GM19455 (cell line): ENCODE data around the gene HHIPL2.
"Not testable (repeated sequence)": the region's sequence is repeated elsewhere in the genome, so short reads cannot be mapped to it uniquely, and the experiment has no call there.

Source experiments
- ATAC-seq: cut with Tn5 transposase; IDR thresholded peaks from one replicate; pipeline ENCODE4 v1.9.1; 2021; ENCODE audit not compliant: unreplicated experiment

Gene HHIPL2

GRCh38 chr1:222540598-222540995, 7.3 kb downstream of the HHIPL2 start:
- no peak for ATAC-seq

- ATAC-seq: no peak
Measured at GRCh38 chr1:222539951-222540597, 7.8 kb downstream of the HHIPL2 start.

DNA sequence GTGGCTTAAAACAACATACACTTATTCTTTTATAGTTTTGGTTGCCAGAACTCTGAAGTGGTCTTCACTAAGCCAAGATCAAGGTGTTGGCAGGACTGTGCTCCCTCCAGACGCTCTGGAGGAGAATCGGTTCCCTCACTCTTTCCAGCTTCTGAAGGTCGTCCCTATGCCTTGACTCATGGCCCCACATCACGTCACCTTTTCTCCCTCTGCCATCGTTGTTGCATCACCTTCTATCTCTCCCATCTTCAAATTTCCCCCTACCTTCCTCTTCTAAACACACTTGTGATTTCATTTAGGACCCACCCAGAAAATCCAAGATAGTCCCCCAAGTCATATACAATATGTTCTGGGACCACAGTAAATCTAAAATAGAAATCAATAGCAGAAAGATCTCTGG, 12.4 kb downstream of the HHIPL2 start:
- ATAC-seq: no peak

GRCh38 chr1:222530852-222531251, 17.1 kb downstream of the HHIPL2 start:
- no peak for ATAC-seq

DNA sequence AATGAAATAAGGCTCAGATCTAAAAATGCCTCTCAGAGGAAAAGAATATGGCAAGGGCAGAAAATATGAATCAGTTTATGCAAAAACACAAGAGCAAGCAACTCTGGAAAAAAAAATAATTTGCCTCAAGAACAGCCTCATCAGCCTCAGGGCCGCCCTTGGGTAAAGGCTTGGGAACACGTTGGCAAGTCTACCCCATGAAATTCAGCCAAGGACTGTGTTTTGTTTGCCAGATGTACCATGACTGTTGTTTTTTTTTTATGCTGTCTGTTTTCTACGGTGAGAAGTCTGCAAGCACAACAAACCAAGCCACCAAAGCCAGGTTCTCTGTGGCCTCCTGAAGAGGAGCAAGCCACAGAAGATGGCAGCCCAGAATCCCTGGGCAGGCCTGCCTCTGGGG, 18.0 kb downstream of the HHIPL2 start:
- no peak for ATAC-seq

- ATAC-seq: no peak
Measured at GRCh38 chr1:222529181-222529580, 18.7 kb downstream of the HHIPL2 start.

GRCh38 chr1:222525951-222526350, 22.0 kb downstream of the HHIPL2 start:
- no peak for ATAC-seq

DNA sequence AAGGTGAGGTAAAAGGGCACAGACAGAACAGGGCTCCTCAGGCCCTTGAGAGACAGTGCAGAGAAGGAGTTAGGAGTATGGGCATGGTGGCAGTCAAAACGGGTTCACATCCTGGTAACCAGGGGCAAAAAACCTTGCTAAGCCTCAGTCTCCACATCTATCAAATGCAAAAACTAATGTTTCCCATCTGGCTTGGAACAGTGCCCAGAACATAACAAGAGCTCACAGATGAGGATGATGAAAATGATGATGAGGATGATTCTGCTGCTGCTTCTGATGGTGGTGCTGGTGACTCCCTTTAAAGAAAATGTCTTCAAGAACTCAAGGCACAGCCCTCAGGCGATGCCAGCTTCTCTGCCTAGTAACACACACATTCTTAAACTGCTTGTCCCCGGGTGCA, 24.1 kb downstream of the HHIPL2 start:
- ATAC-seq: no peak

DNA sequence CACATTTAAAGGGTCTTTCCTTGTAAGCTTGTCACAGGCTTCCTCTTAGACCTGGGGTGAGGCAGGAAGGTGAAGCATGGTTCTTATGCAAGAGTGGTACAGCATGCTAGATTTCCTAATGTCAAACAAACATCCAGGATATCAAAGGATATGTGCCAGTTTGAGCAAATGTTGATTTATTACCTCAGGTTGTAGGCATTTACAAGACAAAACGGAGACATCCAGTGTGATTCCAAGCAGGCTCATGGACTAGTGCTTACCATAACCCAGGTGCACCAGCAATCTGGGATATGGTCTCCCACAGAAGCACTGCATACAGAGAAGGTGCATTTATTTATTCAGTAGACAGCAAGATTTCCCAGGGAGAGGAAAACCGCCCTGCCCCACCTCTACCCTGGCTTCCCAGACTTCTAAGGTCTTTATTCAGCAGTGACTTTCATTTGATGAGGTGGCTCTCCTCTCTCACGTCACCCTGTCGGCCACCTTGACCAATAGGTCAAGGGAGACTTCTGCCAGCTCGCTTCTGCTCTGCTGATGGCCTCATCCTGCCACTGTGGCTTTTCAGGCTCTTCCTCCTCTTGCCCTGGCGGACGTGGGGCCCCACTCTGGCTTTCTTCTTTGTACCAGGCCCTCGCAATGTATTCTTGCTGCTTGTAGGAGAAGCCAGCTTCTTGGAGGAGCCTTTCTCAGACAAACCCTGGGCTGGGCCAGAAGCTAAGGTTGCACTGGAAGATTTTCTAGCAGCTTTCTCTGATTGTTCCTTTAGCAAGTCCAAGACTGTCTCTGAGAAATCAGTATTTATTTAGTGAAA, 25.6 kb downstream of the HHIPL2 start:
- no peak for ATAC-seq

GRCh38 chr1:222521299-222522104, 26.4 kb downstream of the HHIPL2 start:
- ATAC-seq: no peak

DNA sequence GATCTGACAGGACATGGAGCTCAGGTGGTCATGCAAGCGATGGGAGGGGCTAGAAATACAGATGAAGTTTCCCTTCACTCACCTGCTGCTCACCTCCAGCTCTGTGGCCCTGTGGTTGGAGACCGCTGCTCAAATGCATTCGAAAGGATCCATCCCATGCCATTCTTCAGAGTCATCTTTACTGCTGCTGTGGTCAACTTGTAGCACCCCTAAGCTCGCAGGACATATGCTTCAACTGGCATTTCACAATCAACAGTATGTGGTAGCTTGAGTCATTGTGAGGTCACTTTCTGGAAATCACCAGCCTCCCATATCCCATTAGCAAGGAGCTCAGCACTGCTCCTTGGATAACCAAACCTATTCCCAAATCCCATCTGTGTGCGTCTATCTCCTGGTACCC, 58.4 kb downstream of the HHIPL2 start:
- not testable (repeated sequence) for ATAC-seq

DNA sequence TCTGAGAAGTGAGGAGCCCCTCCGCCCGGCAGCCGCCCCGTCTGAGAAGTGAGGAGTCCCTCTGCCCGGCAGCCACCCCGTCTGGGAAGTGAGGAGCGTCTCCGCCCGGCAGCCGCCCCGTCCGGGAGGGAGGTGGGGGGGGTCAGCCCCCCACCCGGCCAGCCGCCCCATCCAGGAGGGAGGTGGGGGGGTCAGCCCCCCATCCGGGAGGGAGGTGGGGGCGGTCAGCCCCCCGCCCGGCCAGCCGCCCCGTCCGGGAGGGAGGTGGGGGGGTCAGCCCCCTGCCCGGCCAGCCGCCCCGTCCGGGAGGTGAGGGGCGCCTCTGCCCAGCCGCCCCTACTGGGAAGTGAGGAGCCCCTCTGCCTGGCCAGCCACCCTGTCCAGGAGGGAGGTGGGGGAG, 60.1 kb downstream of the HHIPL2 start:
- not testable (repeated sequence) for ATAC-seq

GRCh38 chr1:222484005-222484404, 63.9 kb downstream of the HHIPL2 start:
- not testable (repeated sequence) for ATAC-seq

GRCh38 chr1:222479567-222479966, 68.3 kb downstream of the HHIPL2 start:
- ATAC-seq: not testable (repeated sequence)

DNA sequence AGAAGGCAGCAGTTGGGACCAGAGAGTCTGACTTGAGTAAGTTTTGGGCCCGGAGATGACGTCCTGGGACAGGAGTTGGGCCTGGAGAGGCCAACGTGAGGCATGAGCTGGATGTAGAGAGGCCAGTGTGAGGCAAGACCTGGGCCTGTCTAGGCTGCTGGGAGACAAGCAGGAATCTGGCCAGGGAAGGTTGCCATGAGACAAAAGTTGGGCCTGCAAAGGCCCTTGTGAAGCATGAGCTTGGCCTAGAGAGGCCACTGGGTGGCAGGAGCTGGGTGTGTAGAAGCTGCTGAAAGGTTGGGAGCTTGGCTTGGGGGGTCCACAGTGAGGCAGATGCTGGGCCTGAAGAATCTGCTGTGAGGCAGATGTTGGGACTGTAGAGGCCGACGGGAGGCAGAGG, 71.5 kb downstream of the HHIPL2 start:
- ATAC-seq: not testable (repeated sequence)

DNA sequence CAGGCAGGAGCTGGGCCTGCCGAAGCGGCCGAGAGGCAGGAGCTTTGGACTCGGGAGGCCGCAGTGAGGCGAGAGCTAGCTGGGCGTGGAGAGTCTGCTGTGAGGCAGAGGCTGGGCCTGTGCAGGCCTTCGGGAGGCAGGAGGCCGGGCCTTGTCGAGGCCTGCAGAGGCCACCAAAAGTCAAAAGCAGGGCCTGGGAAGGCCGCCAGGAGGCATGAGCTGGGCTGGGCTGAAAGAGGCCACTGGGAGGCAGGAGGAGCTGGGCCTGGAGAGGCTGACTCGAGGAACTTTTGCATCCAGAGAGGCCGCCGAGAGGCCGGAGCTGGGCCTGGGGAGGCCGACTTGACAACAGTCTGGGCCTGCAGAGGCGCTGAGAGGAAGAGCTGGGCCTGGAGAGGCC, 74.2 kb downstream of the HHIPL2 start:
- not testable (repeated sequence) for ATAC-seq

DNA sequence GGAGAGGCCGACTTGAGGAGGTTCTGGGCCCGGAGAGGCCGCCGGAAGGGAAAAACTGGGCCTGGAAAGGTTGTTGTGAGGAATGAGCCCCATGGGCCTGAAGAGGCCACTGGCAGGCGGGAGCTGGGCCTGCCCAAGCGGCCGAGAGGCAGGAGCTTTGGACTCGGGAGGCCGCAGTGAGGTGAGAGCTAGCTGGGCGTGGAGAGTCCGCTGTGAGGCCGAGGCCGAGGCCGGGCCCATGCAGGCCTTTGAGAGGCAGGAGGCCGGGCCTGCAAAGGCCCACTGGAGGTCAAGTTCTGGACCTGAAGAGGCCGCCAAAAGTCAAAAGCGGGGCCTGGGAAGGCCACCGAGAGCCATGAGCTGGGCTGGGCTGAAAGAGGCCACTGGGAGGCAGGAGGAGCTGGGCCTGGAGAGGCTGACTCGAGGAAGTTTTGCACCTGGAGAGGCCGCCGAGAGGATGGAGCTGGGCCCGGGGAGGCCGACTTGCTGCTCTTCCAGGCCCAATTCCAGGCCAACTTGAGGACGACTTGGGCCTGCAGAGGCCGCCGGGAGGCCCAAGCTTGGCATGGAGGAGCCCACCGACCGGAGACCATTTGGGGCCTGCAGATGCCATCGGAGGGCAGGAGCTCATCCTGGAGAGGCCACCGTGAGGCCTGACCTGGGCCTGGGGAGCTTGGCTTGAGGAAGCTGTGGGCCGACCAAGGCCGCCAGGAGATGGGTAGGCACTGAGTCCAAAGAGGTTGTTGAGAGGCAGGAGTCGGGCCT, 74.9 kb downstream of the HHIPL2 start:
- ATAC-seq: not testable (repeated sequence)
